Fibroblast of gingiva (primary cell): ENCODE data around the gene VRK3.
"Not testable (repeated sequence)": the region's sequence is repeated elsewhere in the genome, so short reads cannot be mapped to it uniquely, and the experiment has no call there.

ENCODE experiments used
- DNase-seq: peaks from one replicate; pipeline ENCODE4 v3.0.0-alpha.2; 2011; ENCODE audit warnings: low read depth

Gene VRK3

DNA sequence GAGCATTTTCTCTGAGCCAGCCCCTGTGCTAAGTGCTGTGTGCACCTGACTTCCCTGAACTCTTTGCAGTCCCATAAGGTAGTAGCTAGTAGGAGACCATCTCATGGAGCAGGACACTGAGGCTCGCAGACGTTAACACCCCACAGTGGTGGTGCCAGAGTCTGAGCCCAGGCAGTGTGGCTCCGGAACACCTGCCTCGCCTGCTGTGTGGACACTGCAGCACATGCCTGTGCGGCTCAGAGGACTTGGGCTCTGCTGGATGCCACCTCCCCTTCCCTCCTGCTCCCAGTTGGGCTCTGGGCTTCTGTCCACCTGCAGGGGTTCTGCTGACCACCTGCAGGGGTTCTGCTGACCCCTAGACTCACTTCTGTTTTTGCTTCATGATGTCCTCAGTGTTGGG is 37.2 kb downstream of the VRK3 start:
- no peak for DNase-seq

DNA sequence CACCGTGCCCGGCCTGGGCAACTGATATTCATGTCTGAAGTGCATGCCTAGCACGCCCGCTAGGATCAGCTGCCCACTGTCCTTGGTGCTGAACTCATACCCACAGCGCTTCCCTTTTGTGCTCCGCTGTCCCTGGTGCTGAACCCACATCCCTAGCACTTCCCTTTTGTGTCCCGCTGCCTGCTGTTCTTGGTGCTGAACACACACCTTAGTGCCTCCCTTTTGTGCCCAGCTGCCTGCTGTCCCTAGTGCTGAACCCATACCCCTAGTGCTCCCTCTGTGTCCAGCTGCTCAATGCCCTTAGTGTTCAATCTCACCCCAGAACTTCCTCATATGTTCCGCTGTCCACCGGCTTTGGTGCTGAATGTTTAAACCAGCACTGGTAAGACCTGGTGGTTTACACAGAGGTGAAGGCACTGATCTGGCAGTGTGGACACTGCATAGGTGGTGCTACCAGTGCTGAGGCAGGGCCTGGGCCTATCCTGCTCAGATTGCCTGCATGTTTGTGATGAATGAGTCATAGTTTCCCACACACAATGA is 37.9 kb downstream of the VRK3 start:
- DNase-seq: peak; percentile 79

DNA sequence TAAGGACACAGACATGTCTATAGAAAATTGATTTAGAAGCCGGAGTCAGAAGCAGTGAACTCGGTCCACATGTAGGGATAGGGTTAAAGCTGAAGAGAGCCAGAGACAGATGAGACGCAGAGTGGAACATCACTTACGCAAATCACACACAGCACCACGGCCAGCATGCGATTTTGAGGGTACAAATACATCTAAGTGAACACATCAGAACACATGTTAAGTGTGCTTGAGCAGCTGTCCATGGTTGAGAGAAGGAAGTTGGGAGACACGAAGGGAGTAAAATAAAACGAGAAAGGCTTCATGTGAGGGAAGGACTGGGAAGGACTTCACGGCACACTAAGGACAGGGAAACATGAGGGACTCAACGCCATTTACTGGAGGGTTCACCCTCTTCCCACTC is 38.8 kb downstream of the VRK3 start:
- no peak for DNase-seq

DNA sequence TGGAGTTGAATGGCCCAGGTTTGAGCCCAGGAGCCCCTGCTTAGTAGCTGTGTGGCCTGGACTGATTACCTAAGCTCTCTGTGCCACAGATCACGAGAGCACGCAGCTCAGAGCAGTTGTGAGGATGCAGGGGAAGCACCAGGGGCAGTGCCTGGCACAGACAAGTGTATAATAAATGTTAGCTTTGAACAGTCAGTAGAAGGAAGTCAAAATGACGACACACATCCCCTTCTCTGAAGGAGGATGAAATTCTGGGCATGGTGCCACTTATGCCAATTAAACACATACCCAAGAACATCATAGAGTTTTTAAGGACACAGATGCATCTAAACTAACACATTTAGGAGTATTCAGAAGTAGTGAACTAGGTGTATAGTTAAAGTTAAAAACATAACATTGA is 39.3 kb downstream of the VRK3 start:
- DNase-seq: no peak

DNA sequence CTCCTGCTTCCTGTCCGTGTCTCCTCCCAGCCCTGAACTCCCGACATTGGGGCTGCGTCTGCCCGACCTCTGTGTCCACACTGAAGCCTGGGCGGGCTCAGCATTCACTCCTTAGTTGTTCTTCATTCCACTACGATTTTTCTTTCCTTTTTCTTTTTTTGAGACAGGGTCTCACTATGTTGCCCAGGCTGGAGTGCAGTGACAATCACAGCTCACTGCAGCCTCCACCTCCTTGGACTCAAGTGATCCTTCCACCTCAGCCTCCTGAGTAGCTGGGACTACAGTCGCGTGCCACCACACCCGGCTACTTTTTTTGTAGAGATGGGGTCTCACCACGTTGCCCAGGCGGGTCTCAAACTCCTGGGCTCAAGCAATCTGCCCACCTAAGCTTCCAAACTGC is 40.7 kb downstream of the VRK3 start:
- no peak for DNase-seq

DNA sequence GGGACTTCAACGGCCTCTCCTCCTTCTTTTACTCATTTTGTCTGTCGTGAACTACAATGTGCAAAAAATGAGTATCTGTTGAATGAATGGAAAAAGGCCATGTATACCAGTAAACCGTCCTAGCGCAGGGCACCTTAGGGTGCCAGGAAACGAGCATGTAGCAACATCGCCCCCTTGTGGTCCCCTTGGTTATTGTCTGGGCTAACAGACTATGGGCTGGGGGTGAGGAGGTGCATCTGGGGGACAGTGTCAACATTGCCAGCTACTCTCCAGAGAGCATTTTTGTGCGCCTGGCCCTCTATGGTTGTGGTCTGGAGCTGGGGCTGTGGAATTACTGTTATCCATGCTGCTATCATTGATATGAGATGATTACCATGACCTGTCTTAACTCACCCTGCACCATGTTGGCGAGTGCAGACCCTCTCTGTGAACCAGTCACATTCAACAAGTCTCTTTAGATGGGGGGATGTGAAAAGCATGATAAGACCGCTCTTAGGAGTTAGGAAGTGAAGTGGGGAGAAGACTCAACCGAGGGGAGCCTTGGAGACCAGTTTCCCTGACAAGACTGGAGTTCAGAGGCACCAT is 41.4 kb downstream of the VRK3 start:
- DNase-seq: no peak

DNA sequence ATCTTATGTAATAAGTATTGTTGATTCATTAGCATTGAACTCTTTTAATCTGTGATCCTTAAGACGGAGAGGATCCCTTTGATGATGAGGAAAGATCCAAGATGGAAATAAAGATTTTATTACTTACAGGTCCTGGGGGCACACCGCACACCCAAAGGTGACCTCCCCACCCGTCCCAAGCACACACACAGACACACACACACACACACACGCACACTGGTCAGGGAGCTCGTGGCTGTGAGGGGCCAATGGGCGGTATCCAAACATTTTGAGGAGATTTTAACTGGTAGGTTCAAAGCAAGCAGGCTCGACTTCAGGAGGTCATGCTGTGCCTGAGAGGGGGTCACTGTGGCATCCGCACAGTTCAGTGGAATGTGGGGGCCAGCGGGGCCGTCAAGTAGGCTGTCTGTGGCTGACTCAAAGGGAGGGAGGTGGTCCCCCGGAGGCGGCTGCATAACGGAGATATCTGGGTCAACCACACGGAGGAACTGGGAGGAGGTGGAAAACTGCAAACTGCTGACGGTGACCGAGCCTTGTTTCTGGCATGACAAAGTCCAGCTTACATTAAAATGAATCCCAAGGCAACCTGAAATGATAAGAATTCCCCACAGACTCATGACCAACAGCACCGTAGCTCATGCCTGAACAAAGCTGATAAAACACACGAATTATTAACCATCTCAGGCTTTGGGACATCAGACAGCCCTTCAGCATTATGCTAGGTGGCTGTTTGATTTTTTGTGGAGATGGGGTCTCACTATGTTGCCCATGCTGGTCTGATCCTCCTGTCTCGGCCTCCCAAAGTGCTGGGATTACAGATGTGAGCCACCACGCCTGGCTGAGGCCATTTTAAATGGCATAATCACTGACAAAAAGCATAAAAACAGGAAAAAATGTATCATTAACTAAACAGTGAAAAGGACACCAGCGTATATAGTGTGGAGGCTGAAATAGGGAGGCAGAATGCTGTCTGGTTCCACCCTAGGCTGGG is 43.3 kb downstream of the VRK3 start:
- no peak for DNase-seq

DNA sequence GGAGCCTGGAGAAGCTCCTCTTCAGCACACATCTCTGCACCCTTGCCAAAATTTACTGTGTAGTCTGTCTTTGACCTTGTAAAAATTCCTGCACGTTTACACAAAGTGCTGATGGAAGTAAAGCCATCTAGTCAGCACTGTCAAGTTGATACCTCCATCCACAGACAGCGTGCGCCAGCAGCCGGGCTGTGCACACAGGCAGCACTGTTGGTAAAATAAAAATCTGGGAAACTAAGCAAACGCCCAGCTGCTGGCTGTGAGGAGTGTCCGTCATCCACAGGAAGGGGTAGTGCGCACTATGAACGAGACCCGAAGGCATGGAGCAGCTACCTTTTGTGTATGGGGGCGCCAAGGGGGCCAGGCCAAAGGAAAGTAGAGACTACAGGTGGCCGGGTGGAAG is 46.8 kb downstream of the VRK3 start:
- DNase-seq: no peak

DNA sequence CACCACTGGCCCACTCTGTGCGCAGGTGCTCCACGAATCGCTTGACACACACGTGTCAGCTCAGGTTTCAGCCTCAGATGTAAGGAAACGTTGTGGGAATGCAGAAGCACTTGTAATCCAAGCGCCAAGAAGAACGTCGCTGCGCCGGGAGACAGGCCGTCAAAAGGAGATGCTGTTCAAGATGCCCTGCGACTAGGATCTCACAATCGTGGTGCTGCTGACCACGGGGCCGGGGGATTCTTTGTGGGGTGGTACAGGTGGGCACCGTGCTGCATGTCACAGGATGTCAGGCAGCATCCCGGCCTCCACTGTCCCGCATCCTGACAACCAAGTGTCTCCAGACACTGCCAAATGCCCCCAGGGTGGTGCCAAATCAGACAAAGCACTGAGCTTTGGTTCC is 47.3 kb downstream of the VRK3 start:
- no peak for DNase-seq

DNA sequence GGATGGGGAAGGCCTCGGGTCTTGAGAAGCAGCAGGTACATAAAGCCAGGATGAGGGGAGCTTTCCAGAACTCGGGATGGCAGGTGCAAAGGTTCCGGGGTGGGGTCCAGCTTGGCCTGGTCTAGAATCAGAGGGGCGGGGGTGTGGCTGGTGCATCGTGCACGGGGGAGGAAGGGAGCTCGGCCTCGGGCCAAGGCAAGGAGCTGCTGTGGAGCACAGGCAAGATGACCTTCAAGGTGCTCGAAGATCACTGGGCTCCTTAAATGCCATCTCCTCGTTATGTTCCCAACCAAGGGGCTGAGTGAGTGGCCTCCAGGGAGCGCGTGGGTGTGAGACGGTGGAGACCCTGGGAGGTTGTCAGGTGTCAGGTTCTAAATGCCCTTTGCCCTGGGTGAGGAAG is 48.1 kb downstream of the VRK3 start:
- no peak for DNase-seq

DNA sequence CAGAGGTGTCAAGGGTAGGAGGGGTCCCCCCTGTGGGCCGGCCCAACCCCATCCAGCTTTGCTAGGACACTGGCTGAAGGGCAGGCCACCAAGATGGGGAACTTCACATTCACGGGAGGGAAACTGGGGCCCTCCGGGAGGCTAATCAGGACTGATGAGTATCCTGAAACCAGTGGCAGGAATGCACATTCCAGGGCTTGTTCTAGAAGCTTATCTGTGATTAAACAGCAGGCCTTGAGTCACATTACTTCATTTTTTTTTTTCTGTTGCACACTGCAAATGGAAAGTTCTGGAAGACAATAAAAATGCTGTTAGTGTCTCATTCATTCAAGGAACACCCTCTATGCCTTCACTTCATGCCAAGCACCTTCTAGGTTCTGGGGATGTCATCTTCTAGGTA is 48.7 kb downstream of the VRK3 start:
- no peak for DNase-seq

DNA sequence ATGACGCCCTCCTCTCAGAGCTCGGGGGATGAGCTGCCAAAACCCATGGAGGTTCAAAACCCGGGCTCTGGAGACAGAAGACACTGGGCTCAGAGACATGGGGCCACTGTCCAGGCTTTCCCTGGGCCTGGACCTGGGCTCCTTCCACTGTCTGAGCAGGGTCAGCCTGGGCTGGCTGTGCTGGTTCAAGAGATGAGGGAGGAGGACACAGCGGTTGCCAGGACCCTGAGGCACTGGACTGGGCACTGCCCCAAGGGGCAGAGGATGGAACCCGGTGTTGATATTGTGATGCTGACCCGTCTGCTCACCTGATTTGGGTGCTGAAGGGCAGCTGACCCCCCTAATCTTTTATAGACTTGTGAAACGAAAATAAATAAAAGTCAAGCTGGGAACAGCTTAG is 50.1 kb downstream of the VRK3 start:
- DNase-seq: no peak

DNA sequence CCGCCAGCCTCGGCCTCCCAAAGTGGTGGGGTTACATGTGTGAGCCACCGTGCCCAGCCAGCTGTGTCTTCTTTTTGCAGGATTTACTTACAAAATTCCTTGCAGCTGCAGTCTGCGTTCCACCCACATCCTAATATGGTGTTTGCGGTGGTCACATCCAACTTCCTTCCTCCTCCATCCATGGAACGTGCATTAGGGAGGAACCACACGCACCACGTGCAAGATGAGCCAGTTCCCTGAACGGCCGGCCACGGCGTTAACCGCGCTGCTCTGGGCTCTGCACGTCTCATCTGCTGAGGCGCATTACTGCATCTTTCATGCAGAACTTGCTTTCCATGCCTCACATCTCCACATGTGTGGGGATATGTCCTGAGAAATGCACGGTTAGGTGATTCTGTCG is 51.2 kb downstream of the VRK3 start:
- no peak for DNase-seq

DNA sequence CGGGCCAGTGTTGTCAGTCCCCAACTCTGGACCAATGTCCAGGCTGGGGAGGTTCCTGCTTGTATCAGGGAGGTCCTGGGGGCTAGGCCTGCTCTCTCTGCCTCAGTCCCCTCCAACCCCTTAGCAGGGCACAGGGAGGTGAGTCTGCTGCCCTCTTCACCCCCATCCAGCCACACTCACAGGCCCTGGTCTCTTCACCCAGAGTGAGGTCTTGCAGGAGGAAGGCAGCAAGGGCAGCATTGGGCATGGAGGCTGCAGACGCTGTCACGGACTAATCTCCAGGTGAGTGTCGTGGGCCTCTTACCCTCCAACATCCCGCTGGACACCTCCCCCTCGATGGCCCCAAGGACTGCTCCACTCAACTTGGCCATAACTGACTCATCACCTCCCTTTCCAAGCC is 52.3 kb downstream of the VRK3 start:
- DNase-seq: no peak

DNA sequence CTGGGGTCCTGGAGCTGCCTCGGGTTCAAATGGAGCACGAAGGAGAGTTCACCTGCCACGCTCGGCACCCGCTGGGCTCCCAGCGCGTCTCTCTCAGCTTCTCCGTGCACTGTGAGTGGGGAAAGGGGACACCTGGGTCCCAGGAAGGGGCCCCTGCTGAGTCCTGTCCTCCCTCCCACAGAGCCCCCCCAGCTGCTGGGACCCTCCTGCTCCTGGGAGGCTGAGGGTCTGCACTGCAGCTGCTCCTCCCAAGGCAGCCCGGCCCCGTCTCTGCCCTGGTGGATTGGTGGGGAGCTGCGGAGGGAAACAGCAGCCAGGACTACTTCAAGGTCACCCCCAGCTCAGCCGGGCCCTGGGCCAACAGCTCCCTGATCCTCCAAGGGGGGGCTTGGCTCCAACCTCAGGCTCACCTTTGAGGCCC is 53.2 kb downstream of the VRK3 start:
- no peak for DNase-seq

DNA sequence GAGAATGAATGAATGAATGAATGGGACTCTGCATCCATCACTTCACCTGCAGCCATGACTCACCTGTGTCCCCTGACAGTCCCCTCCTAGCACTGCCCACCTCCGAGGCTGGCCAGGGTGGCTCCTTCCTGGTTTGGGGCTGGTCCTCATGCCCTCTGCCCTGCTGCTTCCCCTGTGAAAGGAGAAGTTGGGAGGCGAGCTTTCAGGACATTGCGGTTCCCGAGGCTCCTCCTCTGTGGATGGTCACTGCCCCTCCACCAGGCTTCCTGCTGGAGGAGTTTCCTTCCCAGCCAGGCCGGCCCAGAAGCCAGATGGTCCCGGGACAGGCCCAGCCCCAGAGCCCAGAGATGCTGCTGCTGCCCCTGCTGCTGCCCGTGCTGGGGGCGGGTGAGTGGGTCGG is 55.8 kb downstream of the VRK3 start:
- DNase-seq: not testable (repeated sequence)

DNA sequence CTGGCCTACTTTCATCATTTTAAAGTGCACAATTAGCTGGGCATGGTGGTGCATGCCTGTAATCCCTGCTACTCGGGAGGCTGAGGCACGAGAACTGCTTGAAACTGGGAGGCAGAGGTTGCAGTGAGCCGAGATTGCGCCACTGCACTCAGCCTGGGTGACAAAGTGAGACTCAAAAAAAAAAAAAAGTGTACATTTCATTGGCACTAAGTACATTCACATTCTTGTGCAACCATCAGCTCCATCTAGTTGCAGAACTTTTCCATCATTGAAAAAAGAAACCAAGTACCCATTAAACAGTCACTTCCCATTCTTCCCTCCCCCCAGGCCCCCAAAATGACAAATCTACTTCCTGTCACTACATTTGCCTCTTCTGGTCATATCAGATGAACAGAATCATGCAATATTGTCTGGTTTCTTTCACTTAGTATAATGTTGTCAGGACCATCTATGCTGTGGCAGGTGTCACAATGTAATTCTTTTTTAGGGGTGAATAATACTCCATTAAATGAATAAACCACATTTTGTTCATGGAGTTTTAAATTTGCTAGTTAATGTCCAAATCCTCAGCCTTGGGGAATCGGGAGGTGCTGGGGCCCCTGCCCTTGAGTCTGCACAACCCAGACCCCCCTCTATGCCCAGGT is 56.8 kb downstream of the VRK3 start:
- DNase-seq: peak; percentile 16

DNA sequence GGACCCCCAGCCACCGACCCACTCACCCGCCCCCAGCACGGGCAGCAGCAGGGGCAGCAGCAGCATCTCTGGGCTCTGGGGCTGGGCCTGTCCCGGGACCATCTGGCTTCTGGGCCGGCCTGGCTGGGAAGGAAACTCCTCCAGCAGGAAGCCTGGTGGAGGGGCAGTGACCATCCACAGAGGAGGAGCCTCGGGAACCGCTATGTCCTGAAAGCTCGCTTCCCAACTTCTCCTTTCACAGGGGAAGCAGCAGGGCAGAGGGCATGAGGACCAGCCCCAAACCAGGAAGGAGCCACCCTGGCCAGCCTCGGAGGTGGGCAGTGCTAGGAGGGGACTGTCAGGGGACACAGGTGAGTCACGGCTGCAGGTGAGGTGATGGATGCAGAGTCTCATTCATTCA is 64.2 kb downstream of the VRK3 start, which contains the start of gene SIGLEC11:
TSS of gene SIGLEC11 (minus strand) at position 193 of the 400 bp plus-strand sequence. CDS start at position 102, 91 bp downstream.
- not testable (repeated sequence) for DNase-seq

DNA sequence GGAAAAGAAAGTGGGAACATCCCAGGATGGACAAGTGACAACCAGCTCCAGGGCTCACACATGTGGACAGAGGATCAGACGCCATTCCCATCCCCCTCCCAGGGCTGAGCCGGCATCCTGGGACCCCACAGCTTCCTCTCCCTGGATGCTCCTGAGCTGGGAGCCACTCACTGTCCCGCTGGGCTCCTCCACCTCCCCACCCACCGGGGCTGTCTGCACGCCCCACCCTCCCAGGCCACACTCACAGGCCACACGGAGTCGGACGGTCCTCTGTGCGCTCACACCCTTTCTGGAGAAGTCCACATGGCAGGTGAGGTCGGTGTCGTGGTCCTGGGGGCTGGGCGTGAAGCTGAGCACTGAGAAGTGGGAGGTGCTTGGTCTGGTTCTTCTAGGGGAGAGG is 65.3 kb downstream of the VRK3 start:
- DNase-seq: not testable (repeated sequence)

DNA sequence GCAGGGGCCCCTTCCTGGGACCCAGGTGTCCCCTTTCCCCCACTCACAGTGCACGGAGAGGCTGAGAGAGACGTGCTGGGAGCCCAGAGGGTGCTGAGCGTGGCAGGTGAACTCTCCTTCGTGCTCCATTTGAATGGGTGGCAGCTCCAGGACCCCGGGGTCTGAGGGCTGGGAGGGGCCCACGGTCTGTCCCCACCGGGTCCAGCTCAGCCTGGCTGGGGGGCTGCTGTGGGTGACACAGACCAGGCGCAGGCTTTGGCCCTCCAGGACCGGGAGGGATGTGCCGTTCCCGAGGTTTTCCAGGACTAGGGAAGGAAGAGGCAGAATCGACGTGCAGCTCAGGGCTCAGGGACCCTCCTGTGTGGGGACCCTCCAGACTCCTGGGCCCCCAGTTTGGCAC is 66.6 kb downstream of the VRK3 start:
- DNase-seq: not testable (repeated sequence)

DNA sequence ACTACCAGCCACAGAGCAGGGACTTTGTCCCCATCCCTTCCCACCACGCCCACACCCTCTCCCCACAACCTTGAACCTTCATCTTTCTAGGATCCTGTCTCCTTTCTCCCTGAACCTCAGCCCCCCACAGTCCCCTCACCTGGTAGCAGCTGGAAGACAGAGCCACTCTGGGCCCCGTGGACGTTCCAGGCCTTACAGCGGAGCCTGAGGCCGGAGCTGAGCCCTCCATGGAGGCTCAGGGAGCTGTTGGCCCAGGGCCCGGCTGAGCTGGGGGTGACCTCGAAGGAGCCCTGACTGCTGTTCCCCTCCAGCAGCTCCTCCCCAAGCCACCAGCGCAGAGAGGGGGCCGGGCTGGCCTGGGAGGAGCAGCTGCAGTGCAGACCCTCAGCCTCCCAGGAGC is 67.0 kb downstream of the VRK3 start:
- not testable (repeated sequence) for DNase-seq

DNA sequence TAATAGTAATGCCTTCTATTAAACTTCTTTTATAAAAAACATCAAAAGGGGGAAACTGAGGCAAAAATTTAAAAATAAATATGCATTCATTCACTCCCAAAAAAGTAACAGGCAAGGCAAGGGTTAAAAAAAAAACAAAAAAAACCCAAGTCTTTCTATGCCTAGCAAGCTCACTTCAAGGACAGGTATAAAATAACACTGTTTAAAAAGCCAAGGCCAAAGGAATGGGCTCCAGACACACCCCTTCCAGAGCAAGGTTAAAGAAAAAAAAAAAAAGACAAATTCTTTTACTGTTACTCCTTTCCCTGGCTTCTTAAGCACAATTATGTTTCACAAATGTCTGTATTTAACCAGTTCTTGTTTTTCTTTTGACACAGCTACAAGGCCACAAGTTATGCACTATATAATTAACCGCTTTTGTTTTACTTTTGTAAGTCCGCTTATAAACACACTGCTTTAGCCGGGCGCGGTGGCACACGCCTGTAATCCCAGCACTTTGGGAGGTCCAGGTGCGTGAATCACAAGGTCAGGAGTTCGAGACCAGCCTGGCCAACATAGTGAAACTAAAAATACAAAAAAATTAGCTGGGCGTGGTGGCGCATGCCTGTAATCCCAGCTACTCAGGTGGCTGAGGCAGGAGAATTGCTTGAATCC is 67.8 kb downstream of the VRK3 start:
- DNase-seq: no peak
